Upper lobe of left lung (tissue), 4 donors: ENCODE results near the gene CACNA2D2.

Experiments
- CTCF ChIP-seq, 6 experiments: fragments of 450-650 bp in 4 of 6; fragments of 200-600 bp in 2 of 6; sonication (generic) in 2 of 6; IDR thresholded peaks; one replicate each; pipeline ENCODE4 v1.5.1; 2016 to 2019; ENCODE audit warnings: antibody characterized with exemption in 6 of 6
- EP300 ChIP-seq, 4 donors: sonication (generic); formaldehyde crosslinking; IDR thresholded peaks; one replicate each; pipeline ENCODE4 v1.5.1; 2017; ENCODE audit warnings: antibody characterized with exemption in 4 of 4, control low read depth in 2 of 4
- POLR2A ChIP-seq, 4 donors: fragments of 450-650 bp; IDR thresholded peaks; one replicate each; pipeline ENCODE4 v1.5.1; 2016 to 2017; ENCODE audit warnings: antibody characterized with exemption in 4 of 4, mild to moderate bottlenecking in 2 of 4

DNA sequence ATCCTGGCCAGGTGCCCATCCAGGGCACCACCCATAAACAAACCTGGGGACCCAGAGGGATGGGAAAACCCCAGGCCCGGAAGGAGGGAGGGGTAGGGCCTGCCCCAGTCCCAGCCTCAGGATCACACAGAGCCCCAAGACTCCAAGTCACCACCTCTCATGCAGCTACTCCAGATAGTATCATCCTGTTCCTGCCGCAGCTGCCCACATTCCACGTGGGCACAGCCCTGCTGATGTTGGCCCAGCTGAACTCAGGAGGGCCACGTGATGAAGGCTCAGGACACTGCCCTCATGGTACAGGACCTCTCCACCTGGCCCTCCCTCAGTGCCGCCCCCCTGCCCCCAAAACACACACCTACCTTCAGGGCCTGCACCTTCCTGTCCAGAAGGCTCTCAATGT, 69.5 kb downstream of the CACNA2D2 start:
- no peak for TF ChIP-seq POLR2A (IDR thresholded peaks at IDR 0.05)
- TF ChIP-seq CTCF (IDR thresholded peaks at IDR 0.05), result no peak
- no peak for TF ChIP-seq EP300 (IDR thresholded peaks at IDR 0.05)
